HL-60 (cell line): ENCODE results near the gene NSL1.

ENCODE experiments used
- DNase-seq, 2 experiments: peaks; one replicate each; pipeline ENCODE4 v3.0.0-alpha.2; 2010 to 2020; ENCODE audit warnings: low read depth in 1 of 2, low spot score in 1 of 2
- H3K27ac ChIP-seq: fragments of 250-450 bp; sonication (Bioruptor Pico); replicated peaks from 2 replicates; pipeline ENCODE4 v1.5.1; 2020; ENCODE audit warnings: mild to moderate bottlenecking, moderate library complexity
- H3K27me3 ChIP-seq: fragments of 250-450 bp; sonication (Bioruptor Pico); 2 replicates; pipeline ENCODE4 v1.5.1; 2021; ENCODE audit warnings: mild to moderate bottlenecking, moderate library complexity; ENCODE audit not compliant: insufficient read depth, poor library complexity, severe bottlenecking
- H3K4me3 ChIP-seq: replicated peaks from 2 replicates; pipeline ENCODE4 v1.5.1; 2011; ENCODE audit warnings: mild to moderate bottlenecking, control low read depth, low read length; ENCODE audit not compliant: insufficient read depth
- GABPA ChIP-seq: IDR thresholded peaks from 2 replicates; pipeline ENCODE4 v1.6.1; 2012; ENCODE audit warnings: low read depth
- POLR2AphosphoS5 ChIP-seq: IDR thresholded peaks from 2 replicates; pipeline ENCODE4 v1.6.1; 2012; ENCODE audit warnings: low read depth
- SPI1 ChIP-seq: IDR thresholded peaks from 2 replicates; pipeline ENCODE4 v1.6.1; 2012; ENCODE audit warnings: low read depth, mild to moderate bottlenecking, borderline replicate concordance
- TF ChIP-seq, protein P1 (sequence below): IDR thresholded peaks from one replicate; pipeline ENCODE4 v1.5.1; 2011; ENCODE audit warnings: low read length, control low read depth, inconsistent platforms; ENCODE audit not compliant: insufficient read depth
- TF ChIP-seq, protein P2 (sequence below): IDR thresholded peaks from 2 replicates; pipeline ENCODE4 v1.6.1; 2012; ENCODE audit warnings: low read depth; ENCODE audit not compliant: insufficient replicate concordance

NSL1 gene

DNA sequence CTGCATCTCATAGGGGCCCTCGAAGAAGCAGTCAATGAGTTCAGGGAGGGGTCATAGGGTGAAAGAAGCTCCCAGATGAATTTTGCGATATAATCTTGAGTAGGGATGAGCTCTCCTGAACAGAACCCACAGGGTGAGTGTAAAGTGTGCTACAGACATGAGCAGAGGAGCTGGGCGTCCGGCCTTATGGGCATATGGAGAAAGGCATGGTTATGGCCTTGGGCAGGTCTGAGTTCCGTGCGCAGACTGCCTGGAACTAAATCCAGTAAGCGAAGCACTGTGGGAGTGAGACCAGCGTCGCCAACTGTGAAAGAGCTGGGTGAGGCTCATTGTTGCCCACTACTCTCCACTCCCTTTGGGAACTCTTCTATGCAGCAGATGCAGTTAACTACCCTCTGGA, 28.7 kb downstream of the NSL1 start:
- H3K27ac ChIP-seq: no peak overlapping the region
- TF ChIP-seq, protein P1, sequence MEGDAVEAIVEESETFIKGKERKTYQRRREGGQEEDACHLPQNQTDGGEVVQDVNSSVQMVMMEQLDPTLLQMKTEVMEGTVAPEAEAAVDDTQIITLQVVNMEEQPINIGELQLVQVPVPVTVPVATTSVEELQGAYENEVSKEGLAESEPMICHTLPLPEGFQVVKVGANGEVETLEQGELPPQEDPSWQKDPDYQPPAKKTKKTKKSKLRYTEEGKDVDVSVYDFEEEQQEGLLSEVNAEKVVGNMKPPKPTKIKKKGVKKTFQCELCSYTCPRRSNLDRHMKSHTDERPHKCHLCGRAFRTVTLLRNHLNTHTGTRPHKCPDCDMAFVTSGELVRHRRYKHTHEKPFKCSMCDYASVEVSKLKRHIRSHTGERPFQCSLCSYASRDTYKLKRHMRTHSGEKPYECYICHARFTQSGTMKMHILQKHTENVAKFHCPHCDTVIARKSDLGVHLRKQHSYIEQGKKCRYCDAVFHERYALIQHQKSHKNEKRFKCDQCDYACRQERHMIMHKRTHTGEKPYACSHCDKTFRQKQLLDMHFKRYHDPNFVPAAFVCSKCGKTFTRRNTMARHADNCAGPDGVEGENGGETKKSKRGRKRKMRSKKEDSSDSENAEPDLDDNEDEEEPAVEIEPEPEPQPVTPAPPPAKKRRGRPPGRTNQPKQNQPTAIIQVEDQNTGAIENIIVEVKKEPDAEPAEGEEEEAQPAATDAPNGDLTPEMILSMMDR: no peak
- TF ChIP-seq SPI1 (no peak), GABPA (no peak), POLR2AphosphoS5 (no peak)
- TF ChIP-seq, protein P2, sequence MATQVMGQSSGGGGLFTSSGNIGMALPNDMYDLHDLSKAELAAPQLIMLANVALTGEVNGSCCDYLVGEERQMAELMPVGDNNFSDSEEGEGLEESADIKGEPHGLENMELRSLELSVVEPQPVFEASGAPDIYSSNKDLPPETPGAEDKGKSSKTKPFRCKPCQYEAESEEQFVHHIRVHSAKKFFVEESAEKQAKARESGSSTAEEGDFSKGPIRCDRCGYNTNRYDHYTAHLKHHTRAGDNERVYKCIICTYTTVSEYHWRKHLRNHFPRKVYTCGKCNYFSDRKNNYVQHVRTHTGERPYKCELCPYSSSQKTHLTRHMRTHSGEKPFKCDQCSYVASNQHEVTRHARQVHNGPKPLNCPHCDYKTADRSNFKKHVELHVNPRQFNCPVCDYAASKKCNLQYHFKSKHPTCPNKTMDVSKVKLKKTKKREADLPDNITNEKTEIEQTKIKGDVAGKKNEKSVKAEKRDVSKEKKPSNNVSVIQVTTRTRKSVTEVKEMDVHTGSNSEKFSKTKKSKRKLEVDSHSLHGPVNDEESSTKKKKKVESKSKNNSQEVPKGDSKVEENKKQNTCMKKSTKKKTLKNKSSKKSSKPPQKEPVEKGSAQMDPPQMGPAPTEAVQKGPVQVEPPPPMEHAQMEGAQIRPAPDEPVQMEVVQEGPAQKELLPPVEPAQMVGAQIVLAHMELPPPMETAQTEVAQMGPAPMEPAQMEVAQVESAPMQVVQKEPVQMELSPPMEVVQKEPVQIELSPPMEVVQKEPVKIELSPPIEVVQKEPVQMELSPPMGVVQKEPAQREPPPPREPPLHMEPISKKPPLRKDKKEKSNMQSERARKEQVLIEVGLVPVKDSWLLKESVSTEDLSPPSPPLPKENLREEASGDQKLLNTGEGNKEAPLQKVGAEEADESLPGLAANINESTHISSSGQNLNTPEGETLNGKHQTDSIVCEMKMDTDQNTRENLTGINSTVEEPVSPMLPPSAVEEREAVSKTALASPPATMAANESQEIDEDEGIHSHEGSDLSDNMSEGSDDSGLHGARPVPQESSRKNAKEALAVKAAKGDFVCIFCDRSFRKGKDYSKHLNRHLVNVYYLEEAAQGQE: no peak
- no peak for DNase-seq
- no peaks in the 10 kb centered on the region for H3K27me3 ChIP-seq
- no peak overlapping the region for H3K4me3 ChIP-seq

DNA sequence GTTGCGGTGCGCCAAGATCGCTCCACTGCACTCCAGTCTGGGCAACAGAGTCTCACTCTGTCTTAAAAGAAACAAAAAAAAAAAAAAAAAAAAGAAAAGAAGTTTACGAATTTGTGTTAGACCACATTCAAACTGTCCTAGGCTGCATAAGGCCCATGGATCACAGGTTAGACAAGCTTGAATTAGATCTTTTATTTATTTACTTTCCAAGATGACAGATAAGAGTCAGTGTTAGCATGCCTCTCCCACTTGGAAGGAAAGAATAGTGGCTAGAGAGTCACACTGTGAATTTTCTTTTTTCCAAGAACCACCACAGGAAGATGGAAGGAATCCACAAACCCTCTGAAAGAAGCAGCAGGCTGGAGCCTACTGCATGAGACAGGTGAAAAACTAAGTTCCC, 29.3 kb downstream of the NSL1 start:
- H3K27ac ChIP-seq: no peak overlapping the region
- no peaks in the 10 kb centered on the region for H3K27me3 ChIP-seq
- TF ChIP-seq SPI1 (no peak), POLR2AphosphoS5 (no peak), GABPA (no peak)
- TF ChIP-seq, protein P1: no peak
- TF ChIP-seq, protein P2: no peak
- H3K4me3 ChIP-seq: no peak overlapping the region
- DNase-seq: no peak

DNA sequence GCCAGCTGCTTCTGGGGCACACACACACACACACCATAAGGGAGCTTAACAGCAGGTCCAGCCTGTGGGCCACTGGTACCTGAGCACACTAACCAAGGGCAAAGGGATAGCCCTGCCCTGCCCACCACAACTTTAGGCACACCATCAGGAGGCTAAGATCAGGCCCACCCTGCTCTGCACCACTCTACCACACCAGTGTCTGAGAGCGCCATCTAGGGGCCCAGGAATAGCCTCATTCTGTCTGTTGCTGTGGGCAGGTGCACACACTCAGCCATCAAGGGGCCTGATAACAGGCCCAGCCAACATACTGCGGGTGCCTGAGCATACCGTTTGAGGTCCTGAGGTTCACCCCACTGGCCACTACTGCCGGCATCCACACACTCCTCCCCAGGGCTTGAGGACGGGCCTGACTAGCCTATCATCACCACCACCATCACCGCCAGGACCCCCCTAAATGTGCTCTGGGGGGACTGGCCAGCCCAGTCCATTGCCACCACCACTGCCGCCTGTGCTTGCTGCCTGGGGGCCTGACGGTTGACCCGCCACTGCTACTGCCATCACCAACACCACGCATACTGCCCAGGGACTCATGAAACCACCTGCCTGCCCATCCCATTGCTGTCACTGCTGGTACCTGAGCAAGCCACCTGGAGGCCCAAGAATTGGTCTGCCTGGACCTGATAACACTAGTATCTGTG, 31.3 kb downstream of the NSL1 start:
- TF ChIP-seq SPI1: no peak
- TF ChIP-seq, protein P1: peak; percentile 35
- Histone ChIP-seq H3K27ac (no peak overlapping the region), H3K4me3 (no peak overlapping the region), H3K27me3 (no peaks in the 10 kb centered on the region)
- no peak for DNase-seq

DNA sequence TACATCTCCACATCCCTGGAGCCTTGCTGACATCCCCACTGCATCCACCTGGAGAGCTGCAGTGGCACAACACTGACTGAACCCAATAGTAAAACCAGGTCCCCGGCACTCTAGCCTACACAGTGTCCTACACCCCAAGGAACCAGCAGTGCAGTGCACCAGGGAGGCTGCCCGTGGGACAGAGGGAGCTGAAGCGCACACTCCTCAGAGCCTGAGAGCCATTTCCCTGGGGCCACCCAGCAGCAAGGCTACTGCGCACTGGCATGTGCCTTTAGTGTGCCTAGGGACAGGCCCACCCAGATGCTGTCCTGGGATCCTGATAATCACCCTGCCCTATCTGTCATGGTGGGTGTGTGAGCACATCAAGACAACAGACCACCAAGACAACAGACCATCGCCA, 31.9 kb downstream of the NSL1 start:
- H3K4me3 ChIP-seq: no peak overlapping the region
- no peak for TF ChIP-seq GABPA
- TF ChIP-seq, protein P1: no peak
- TF ChIP-seq, protein P2: no peak
- no peak for TF ChIP-seq POLR2AphosphoS5
- TF ChIP-seq SPI1: no peak
- no peaks in the 10 kb centered on the region for H3K27me3 ChIP-seq
- H3K27ac ChIP-seq: no peak overlapping the region
- DNase-seq: no peak
